Measurements from ENCODE around the gene CYP4F2.

- no peak for TF ChIP-seq CTCF (IDR thresholded peaks at IDR 0.05)
- TF ChIP-seq POLR2A (IDR thresholded peaks at IDR 0.05), result no peak
Measured at GRCh38 chr19:15911599-15912235, 13.8 kb upstream of the CYP4F2 start.
